SU-DHL-6 (cell line): ENCODE measurements around the gene YIF1A.

Experiments used
- CTCF ChIP-seq: fragments of 200-600 bp; sonication (generic); IDR thresholded peaks from one replicate; pipeline ENCODE4 v1.5.1; 2017; ENCODE audit warnings: antibody characterized with exemption, mild to moderate bottlenecking, low read length, moderate library complexity; ENCODE audit not compliant: insufficient read depth, poor library complexity, severe bottlenecking
- EZH2phosphoT487 ChIP-seq: fragments of 200-600 bp; sonication (generic), shearing (Covaris generic); conservative IDR thresholded peaks from 2 replicates; pipeline ENCODE4 v1.6.1; 2018; ENCODE audit warnings: mild to moderate bottlenecking, antibody characterized with exemption, low read length, moderate library complexity, mixed read lengths

DNA sequence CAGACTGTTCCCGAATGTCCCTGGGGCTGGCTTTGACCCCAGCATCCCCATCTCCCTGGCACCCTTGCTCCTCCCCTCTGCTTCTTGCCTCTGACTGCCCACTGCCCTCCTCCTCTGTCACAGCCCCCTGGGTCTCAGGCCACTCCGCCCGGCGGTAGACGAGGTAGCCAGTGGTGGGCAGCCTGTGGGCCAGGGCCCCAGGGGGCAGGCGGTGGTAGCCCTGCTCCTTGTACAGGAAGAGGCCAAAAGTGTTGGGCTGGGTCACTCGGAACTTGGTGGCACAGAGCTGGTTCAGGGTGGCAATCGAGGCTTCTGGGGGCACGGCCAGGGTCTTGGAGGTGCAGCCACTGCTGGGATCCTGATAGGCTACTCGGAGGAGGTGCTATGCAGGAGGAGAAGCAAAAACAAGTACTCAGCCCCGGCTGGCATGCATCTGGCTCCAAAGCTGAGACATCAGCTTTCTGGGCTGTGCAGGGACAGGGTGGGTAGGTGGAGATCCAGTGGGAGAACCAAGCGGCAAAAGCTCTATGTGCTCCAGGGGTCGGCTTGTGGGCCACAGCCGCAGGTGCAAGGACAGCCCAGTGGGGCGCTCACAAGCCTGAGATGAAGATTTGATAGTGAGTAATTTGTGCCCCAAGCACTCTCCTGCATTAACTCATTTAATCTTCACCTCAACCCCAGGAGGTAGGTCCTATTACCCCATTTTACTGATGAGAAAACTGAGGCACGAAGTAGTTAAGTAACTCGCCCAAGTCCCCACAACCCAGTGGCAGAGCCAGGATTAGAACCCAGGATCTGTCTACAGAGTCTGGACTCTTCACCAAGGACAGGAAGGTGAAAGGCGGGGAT is 43.7 kb upstream of the YIF1A start:
- TF ChIP-seq CTCF = no peak
- no peak for TF ChIP-seq EZH2phosphoT487
